ENCODE measurements around the gene NME4. TPM values are rescaled to one million over a fixed set of nuclear protein-coding genes. Genes with fewer than 3 reads are reported as not detected.

Gene NME4
- total RNA-seq, 1 donor from 2014 or later: 52.0 TPM

DNA sequence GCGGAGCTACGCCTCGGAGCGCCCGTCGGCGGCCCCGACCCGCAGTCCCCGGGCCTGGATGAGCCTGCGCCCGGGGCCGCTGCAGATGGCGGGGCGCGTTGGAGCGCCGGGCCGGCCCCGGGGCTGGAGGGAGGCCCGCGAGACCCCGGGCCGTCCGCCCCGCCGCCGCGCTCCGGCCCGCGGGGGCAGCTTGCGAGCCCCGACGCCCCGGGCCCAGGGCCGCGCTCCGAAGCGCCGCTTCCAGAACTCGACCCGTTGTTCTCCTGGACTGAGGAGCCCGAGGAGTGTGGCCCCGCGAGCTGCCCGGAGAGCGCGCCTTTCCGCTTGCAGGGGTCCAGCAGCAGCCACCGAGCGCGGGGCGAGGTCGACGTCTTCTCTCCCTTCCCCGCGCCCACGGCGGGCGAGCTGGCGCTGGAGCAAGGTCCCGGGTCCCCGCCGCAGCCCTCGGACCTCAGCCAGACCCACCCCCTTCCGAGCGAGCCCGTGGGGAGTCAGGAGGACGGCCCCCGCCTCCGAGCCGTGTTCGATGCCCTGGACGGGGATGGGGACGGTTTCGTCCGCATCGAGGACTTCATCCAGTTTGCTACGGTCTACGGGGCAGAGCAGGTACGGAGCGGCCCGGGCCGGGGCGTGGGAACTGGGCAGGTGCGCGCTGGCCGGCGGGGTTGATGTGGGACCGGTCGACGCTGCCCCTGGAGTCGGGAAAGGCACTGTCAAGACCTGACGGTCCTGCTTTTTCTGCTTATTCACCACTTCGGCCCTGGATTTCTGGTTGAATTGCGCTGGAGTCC, 29.3 kb downstream of the NME4 start:
- DNase-seq (ENCODE audit: low spot score): no peak

DNA sequence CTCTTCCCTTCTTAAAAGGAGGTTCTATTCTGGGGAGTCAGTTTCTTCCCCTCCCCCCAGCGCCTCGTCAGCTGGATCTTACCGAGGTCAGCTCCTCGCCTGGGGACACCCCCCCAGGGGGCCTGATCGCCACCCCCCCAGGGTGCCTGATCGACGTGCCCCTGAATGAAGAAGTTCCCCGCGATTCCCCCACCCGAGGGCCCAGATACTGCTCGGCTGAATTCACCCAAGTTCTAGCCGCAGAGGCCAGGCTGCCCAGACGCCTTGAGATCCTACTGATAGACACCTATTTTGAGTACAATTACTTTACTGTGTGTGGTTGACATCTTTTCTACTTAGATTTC, 29.9 kb downstream of the NME4 start:
- DNase-seq (ENCODE audit: low spot score): no peak

- no peak for DNase-seq (ENCODE audit: low spot score)
These were observed 30.3 kb downstream of the NME4 start for GRCh38 chr16:427250-427649.

DNA sequence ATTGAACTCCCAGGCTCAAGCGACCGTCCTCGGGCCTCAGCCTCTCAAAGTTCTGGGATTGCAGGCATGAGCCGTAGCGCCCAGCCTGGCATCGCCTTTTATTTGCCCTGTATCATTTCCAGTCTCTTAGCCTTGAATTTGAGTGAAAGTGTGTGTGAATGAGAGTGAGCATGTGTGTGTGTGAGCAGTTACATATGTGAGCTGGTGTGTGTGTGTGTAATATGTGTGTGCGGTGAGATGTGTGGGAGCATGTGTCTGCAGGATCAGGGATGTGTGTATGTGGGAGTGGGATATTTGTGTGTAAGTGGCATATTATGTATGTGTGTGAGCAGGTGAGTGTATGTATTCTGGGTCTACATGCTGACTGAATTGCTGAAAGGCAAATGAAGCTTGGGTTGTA, 33.9 kb downstream of the NME4 start:
- no peak for DNase-seq (ENCODE audit: low spot score)

- DNase-seq (ENCODE audit: low spot score): no peak
These were observed 43.6 kb downstream of the NME4 start for GRCh38 chr16:440627-441026.

DNA sequence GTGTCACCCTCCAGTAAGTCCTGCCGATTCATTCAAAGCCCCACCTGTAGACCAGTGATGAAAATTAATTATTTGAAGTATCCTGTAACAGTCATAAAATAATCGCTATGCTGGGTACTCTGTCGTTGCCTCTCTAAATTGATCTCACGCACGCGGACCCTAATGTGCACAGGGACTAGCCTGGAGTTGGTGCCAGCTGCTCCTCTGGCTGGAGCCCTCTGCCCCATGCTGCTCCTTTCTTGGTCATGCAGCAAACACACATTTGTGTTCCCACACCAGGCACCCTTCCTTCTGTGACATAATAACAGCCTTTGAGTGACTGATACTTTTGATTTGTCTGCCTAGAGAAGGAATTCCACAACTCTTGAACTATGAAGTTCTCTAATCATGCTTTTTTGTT, 44.4 kb downstream of the NME4 start:
- DNase-seq (ENCODE audit: low spot score): no peak

DNA sequence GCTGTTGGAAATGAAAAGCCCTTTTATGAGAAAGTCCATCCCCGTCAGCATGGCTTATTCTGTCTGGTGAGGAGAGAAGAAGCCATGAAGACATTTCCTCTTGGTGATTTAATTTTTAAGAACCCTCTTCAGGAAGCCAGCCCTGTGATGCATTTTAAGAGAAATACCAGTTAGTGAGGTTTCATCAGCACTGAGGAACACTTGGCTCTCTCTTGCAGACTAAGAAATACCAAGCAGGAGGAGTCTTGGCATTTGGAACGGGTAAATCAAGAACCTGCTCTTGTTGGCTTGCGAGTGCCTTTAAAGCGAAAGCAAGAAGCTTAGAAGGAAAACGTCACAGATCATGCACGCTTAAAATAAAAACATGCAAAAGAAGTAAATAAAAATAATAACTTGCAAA, 46.0 kb downstream of the NME4 start:
- DNase-seq (ENCODE audit: low spot score): no peak

- no peak for DNase-seq (ENCODE audit: low spot score)
These were observed 47.0 kb downstream of the NME4 start for GRCh38 chr16:444027-444426.

DNA sequence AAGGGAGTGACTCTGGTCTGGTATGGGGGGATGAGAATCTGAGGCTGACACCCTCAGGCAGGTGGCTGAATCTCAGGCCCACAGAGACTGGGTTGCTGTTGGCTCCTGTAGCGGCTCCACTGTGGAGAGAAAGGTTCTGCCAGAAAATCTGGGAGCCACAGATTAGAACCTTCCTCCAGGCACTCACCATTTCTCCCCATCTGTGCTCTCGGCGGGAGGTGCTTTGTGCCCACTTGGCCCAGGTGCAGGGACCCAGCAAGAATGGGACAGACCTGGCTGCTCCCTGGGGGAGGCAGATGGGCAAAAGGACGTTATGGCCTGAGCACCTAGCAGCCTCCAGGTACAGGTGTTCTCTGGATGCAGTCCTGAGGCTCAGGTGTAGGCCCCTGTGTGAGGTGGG, 48.6 kb downstream of the NME4 start:
- DNase-seq (ENCODE audit: low spot score): no peak

Other genes starting within 250 kb of the NME4 start
- gene HBZ, start 244.6 kb upstream of the NME4 start, total RNA-seq (ENCODE audit: insufficient read depth, low replicate concordance): not detected
- gene HBM, start 231.2 kb upstream of the NME4 start, total RNA-seq (ENCODE audit: insufficient read depth, low replicate concordance): 257 TPM
- 7,657 TPM for gene HBA2, start 224.3 kb upstream of the NME4 start, total RNA-seq (ENCODE audit: insufficient read depth, low replicate concordance)
- 3,215 TPM for gene HBA1, start 220.5 kb upstream of the NME4 start, total RNA-seq (ENCODE audit: insufficient read depth, low replicate concordance)
- not detected for gene HBQ1, start 216.7 kb upstream of the NME4 start, total RNA-seq (ENCODE audit: insufficient read depth, low replicate concordance)
- 50.3 TPM for gene LUC7L, start 167.8 kb upstream of the NME4 start, total RNA-seq (ENCODE audit: insufficient read depth, low replicate concordance)
- 50.8 TPM for gene FAM234A, start 162.4 kb upstream of the NME4 start, total RNA-seq (ENCODE audit: insufficient read depth, low replicate concordance)
- gene RGS11, start 121.3 kb upstream of the NME4 start, total RNA-seq (ENCODE audit: insufficient read depth, low replicate concordance): 6.0 TPM
- 18.3 TPM for gene ARHGDIG, start 116.6 kb upstream of the NME4 start, total RNA-seq (ENCODE audit: insufficient read depth, low replicate concordance)
- gene PDIA2, start 114.0 kb upstream of the NME4 start, total RNA-seq (ENCODE audit: insufficient read depth, low replicate concordance): 9.9 TPM
- 17.3 TPM for gene AXIN1, start 44.5 kb upstream of the NME4 start, total RNA-seq (ENCODE audit: insufficient read depth, low replicate concordance)
- gene MRPL28, start 26.7 kb upstream of the NME4 start, total RNA-seq (ENCODE audit: insufficient read depth, low replicate concordance): 36.8 TPM
- gene PGAP6, start 15.2 kb upstream of the NME4 start, total RNA-seq (ENCODE audit: insufficient read depth, low replicate concordance): 31.8 TPM
- 0.48 TPM for gene DECR2, start 4.7 kb downstream of the NME4 start, total RNA-seq (ENCODE audit: insufficient read depth, low replicate concordance)
- 11.8 TPM for gene RAB11FIP3, start 28.4 kb downstream of the NME4 start, total RNA-seq (ENCODE audit: insufficient read depth, low replicate concordance)
- gene CAPN15, start 130.5 kb downstream of the NME4 start, total RNA-seq (ENCODE audit: insufficient read depth, low replicate concordance): 26.5 TPM
- gene PRR35, start 163.2 kb downstream of the NME4 start, total RNA-seq (ENCODE audit: insufficient read depth, low replicate concordance): not detected
- gene NHLRC4, start 169.8 kb downstream of the NME4 start, total RNA-seq (ENCODE audit: insufficient read depth, low replicate concordance): 0.48 TPM
- gene PIGQ, start 172.8 kb downstream of the NME4 start, total RNA-seq (ENCODE audit: insufficient read depth, low replicate concordance): 18.5 TPM
- 12.3 TPM for gene RAB40C, start 192.9 kb downstream of the NME4 start, total RNA-seq (ENCODE audit: insufficient read depth, low replicate concordance)
- gene WFIKKN1, start 233.8 kb downstream of the NME4 start, total RNA-seq (ENCODE audit: insufficient read depth, low replicate concordance): 1.4 TPM
- 48.6 TPM for gene METTL26, start 239.1 kb downstream of the NME4 start, total RNA-seq (ENCODE audit: insufficient read depth, low replicate concordance)
- gene MCRIP2, start 244.6 kb downstream of the NME4 start, total RNA-seq (ENCODE audit: insufficient read depth, low replicate concordance): 24.6 TPM